ENCODE measurements around the gene HAUS8.

HAUS8 gene

DNA sequence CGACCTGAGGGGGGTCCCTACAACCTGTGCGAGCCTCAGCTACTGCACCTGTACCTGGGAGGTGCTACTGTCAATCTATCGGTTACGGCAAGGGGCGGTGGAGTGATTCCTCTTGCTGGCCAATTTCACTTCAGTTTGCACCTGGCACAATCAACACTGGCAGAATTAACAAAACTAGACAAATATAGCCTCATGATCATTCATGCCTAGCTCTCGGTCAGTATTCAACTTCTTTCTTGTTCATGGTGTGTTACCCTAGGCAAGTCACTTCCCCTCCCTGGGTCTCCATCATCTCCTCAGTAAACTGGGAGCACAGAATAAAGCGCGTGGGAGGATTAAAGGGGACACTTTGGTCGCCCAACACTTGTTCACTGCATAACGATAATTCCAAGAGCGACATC, 618 bp downstream of the HAUS8 start:
- peak; percentile 34 for DNase-seq

DNA sequence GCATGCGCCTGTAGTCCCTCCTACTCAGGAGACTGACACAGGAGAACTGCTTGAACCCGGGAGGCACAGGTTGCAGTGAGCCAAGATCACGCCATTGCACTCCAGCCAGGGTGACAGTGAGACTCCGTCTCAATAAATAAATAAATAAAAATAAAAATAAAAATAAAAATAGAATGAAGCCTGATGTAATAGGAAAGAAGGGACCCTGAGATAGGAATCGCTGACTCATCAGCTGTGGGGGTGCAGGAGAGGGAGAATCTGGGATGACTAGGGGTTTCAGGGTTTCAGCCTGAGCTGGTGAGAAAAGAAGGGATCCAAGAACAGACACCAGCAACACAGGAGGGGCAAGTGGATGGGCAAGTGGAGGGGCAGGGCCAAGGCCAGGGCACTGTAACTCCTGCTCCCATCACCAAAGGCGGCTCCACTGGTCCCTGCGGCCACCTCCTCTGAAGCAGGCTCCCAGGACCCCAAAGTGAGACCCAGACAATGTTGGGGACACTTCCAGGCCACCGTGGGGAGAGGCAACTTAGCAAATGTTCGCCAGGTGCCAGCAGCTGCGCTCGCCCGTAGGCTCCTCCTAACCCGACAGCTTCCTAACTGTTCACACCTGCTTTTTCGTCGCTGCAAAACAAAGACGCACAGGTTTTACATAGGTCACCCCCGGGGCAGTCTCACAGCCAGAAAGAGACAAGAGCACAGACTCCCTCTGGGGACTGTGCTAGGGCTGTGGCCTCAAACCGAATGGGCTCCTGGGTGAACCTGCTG, 1.2 kb downstream of the HAUS8 start:
- DNase-seq = peak; percentile 61

DNA sequence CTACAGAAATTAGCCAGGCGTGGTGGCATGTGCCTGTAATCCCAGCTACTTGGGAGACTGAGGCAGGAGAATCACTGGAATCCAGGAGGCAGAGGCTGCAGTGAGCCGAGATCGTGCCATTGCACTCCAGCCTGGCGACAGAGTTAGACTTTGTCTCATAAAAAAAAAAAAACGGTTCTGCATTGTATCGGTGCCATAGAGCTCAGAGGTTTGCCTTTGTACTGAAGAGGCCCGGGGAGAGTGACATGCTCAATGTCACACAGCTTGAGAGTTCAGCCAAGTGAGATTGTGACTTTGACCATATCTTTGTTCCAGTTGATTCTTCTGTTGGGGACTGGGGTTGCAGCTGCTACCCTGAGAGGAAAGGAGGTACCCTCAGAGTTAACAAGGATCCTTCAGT, 4.3 kb downstream of the HAUS8 start:
- no peak for DNase-seq

DNA sequence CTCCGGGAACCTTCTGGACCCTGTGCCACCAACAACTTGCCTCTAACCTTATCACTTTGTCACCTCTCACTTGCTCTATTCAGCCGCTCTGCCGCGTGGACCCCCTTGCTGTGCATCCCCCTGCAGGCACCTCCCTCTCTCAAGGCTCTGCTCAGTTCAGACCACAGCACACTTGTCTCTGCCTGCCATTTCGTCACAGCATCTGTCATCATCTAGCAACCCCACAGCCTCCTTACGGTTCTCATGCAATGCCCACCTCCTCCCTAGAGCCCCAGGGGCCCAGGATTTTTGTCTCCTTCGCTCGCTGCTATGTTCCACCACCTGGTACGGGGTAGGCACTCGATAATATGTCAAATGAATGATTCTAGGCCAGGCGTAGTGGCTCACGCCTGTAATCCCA, 4.8 kb downstream of the HAUS8 start:
- DNase-seq = no peak

DNA sequence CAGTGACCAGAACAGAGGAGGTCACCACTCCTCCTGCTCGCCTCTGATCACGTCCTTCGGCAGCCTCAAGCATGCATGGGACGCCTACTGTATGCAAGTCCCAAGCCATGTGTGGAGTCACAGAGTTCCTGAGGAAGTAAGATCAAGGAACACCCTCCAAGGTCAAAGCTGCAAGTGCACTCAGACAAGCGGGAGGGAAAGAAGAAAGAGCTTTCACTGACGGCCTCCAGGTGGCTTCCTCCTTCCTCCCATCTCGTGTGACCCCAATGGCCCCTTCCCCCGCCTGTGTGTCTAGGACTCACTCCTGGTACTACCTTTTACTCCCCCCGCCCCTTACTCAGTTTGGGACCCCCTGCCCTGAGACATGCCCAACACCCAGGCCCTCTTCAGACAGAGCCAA, 6.1 kb downstream of the HAUS8 start:
- DNase-seq = no peak

DNA sequence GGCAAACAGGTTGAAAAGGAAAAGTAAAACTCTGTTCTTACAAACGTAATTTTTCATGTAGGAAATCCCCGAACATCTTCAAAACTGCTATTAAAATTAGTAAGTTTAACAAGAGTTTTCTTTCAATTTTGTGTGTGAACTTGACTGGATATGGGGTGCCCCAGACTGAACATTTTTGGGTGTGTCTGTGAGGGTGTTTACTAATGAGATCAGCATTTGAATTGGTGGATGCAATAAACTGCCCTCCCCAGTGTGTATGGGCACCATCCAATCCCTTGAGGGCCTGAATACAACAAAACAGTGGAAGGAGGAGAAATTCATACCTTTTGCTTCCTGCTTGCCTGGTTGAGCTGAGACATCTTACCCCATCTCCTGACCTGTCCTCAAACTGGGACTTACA, 11.8 kb downstream of the HAUS8 start:
- no peak for DNase-seq

DNA sequence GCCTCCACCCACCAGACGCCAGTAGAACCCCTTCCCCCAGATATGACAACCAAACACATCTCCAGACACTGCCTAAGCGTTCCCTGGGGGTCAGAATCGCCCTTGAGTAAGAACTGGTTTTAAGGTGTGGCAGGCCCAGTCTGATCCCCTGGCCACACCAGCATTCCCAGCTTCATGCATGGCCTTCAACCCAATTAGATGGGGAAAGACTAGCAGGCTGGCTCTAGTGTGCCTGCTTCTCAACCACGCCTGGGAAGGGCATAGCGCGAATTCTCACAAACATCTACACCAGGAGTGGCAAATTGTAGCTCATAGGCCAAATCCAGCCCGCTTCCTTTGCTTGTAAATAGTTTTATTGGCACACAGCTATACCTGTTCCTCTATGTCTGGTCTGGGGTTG, 13.6 kb downstream of the HAUS8 start:
- no peak for DNase-seq

DNA sequence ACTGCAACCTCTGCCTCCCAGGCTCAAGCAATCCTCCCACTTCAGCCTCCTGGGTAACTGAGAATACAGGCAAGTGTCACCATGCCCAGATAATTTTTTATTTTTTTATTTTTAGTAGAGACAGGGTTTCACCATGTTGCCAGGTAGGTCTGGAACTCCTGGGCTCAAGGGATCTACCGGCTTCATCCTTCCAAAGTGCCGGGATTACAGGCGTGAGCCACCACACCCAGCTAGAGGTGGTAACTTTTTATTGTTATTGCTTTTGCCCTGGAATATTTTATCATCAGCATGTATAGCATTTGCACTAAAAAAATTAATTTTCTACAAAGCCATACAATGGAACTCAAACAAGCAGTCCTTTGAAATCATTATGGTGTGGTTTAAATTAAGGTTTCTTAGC, 14.0 kb downstream of the HAUS8 start:
- DNase-seq = no peak

DNA sequence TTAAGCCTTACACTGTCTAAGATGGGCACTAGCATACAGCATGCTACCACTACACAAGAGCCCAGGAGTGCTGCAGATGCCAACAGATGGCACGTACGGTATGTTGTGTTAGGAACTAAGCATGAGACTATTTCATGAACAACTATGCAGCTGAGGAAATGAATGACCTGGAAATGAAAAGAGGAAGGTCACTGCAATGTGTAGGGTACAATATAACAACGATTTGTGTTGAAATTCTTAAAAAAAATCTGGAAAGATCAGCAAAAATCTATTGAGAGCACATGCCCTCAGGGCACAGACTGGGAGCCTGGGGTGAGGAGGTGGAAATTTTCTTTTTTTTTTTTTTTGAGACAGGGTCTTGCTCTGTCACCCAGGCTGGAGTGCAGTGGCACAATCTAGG, 14.4 kb downstream of the HAUS8 start:
- no peak for DNase-seq

DNA sequence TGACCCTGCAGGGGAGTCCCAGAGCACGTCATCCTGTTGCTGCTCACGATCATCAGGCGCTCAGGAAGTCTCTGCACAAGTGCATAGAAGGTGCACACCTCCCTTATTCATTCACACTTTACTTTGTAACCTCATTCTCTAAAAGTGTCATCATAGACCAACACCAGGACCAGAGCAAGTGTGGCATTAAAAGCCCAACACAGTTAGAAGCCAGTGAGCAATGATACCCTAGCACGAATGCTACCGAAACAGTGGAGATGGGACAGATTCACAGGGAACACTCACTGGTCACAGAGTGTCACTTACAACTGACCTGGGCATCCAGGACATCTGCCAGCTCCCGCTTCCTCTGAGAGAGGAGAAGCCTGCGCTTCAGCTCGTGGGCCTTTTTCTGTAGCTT, 17.0 kb downstream of the HAUS8 start:
- no peak for DNase-seq

DNA sequence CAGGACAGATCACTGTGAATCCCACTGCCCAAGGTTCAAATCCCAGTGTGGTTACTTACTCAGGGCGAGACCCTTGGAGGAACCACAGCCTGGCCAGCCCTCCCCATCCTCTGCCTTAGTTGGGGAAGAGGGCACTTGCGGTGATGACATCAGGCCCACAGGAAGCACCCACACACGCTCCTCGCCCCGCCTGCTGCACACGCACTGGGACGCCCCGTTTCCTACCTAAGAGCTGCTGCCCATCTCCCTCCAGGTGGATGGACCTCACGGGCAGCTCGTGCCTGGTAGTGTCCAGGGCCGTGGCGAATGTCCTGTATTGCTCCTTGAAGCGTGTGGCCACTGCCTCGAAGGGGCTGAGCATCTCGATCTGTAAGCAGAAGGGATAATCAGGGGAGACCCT, 19.6 kb downstream of the HAUS8 start:
- DNase-seq = no peak

DNA sequence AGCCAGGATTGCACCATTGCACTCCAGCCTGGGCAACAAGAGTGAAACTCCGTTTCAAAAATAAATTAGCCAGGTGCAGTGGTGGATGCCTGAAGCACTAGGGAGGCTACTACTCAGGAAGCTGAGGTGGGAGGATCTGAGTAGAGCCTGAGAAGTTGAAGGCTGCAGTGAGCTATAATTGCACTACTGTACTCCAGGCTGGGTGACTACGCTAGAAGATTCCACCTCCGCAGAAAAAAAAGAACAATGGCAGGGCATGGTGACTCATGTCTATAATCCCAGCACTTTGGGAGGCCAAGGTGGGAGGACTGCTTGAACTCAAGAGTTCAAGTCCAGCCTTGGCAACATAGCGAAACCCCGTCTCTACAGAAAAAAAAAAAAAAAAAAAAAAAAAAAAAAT, 20.5 kb downstream of the HAUS8 start:
- no peak for DNase-seq

DNA sequence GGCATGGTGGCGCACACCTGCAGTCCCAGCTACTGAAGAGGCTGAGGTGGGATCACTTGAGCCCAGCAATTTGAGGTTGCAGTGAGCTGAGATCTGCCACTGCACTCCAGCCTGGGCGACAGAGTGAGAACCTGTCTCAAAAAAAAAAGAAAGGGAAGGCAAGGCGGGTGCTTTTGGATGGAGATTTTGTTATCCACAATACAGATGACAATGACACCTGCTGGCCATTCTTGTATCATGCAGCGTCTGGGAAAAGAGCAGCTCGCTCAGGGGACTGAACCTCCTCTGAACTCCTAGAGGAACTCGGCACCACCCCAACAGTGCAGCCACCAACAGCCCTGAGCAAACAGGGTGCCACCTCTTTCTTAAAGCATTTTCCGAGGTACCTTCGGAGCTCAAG, 22.8 kb downstream of the HAUS8 start:
- no peak for DNase-seq

DNA sequence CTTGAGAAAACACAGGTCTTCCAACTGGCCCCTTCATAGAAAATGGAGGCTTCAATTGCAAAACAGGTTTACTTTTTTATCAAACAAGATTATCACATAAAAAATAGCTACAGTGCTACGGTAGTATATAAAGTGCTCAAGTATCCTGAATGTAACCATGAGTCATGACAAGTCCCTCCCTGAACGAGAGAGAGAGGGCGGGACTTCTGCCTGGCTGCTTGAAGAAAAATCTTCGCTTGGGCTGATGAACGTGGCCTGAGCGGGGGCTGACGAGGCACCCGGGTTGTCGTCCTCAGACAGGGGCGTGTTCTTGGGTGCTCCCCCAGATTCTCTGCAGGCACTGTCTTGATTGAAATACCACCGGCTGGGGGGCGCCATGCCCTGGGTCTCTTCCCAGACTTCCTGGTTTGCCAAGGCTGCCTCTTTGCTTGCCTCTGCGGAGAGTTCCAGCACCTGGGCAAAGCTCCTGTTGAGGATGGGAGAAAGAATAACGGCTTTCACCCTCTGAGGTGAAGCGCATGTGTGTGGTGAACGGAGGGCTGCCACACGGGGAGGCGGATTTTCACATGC, 25.5 kb downstream of the HAUS8 start:
- no peak for DNase-seq

DNA sequence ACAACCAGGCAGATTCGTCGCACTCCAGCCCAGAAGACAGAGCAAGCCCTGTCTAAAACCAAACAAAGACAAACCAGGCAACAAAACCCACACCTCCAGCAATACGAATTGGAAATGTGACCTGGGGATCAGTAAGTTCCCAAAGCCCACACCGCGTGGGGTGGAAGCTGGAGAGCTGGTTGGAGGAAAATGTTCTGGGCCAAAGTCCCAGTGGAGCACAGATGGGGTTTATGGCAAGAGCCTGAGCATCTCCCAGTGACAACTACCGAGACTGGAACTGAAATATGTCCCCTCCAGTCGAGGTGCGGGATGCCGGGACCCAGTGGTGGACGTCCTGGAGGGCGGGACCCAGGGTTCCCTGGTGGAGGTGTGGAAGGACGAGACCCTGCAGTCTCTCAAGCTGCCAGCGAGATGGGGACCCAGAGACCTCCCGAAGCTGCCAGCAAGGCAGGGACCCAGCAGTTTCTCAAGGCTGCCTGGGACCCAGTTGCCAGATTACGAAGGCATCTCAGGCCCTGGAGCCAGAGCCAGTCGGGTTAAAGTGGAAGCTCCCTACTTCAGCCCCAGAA, 26.3 kb downstream of the HAUS8 start:
- DNase-seq = no peak

DNA sequence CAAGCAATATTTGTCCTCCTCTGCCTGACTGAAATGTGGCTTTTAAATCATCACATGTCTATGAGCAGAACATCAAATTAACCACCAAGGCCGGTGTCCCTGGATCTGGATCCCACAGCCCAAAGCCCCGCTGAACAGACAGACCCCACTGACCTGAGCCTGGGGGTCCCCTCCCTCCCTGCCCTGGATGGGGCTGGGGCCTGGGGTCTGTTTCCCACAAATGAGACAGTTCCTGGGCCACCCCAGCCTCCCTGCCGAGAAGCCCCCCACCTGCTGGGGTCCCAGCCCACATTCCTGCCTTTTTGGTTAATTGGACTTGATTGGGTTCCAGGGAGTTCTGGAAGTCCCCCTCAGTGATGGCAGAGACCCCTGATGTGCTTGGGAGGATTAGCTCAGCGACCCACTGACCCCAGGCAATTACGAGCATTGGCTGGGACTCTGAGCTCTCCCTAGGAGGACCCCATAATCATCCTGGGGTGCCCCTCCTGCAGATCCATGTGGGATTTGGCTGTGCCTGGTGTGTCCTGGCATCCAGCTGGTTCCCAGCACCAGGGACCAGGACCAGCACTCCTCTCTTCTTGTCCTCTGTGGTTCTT, 29.2 kb downstream of the HAUS8 start:
- DNase-seq = no peak

DNA sequence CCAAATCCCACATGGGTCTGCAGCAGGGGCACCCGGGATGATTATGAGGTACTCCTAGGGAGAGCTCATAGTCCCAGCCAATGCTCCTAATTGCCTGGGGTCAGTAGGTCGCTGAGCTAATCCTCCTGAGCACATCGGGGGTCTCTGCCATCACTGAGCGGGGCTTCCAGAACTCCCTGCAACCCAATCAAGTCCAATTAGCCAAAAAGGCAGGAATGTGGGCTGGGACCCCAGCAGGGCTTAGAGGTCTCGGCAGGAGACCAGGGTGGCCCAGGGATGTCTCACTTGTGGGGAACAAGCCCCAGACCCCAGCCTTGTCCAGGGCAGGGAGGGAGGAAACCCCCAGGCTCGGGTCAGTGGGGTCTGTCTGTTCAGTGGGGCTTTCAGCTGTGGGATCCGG, 31.5 kb downstream of the HAUS8 start:
- DNase-seq = no peak

DNA sequence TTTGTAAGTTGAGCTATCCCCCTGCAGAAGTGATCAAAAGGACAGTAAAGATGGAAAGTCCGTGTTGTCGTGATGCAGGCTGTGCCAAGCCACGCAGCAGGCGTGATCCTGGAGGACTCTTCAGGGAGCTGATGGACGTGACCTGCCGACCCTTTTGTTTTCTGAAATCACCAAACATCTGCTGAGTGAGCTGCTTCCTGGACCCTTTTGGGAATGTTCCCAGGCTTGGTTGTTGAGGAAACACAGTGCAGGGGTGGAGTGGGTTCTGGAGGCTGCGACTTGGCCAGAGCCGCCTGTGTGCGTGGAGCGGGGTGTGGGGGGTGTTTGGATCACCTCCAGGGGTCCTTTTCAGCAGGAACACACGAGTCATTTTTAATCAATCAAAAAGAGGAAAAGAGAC, 33.3 kb downstream of the HAUS8 start:
- peak; percentile 28 for DNase-seq

DNA sequence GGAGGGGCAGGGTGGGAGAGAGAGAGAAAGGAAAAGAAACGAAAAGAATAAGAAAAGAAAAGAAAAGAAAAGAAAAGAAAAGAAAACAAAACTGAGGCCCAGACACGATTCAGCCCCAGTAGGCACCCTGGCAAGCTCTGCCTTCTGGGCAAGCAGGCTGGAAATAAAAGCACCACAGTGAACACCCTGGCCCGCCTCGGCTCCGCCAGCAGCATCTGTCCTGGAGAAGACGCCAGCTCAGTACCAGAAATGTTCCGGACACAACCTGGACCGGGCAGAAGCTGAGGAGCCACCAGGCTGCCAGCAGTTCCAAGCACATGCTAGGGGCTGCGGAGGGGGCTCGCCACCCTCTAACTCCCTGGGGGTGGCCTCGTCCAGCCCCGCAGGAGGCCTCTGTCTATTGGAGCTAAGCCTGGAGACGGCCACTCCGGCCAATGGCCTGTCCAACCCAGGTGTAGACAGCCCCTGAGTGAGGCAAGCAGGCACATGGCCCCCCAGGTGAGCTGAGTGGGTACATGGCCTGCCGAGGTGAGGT, 37.2 kb downstream of the HAUS8 start:
- no peak for DNase-seq

DNA sequence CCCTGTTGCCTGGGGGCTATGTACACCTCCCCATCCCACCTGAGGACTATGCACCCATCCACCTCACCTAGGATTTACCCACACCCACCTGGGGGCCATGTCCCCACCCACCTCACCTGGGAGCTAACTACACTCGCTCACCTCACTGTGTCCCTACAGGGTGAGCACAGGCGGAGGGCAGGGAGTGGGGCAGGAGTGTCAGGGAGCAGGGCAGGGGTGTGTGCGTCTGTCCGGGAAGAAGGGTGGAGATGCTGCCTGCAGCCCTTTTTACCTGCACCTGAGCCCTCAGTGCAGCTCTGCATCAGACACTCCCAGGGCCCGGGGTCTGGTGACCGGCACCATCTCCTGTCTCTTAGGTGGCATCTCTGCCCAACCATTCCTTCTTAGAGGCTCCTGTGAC, 38.1 kb downstream of the HAUS8 start:
- DNase-seq = no peak

DNA sequence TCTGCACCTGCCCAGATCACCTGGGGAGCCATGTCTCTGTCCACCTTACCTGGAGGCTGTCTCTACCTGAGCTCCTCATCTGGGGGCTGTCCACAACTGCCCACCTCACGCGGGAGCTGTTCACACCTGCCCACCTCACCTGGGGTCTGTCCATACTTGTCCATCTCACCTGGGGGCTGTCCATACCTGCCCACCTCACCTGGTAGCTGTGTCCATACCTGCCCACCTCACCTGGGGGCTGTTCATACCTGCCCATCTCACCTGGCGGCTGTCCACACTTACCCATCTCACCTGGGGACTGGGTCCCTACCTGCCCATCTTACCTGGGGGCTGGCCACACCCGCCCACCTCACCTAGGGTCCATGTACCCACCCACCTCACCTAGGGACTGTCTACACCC, 38.6 kb downstream of the HAUS8 start:
- DNase-seq = no peak

DNA sequence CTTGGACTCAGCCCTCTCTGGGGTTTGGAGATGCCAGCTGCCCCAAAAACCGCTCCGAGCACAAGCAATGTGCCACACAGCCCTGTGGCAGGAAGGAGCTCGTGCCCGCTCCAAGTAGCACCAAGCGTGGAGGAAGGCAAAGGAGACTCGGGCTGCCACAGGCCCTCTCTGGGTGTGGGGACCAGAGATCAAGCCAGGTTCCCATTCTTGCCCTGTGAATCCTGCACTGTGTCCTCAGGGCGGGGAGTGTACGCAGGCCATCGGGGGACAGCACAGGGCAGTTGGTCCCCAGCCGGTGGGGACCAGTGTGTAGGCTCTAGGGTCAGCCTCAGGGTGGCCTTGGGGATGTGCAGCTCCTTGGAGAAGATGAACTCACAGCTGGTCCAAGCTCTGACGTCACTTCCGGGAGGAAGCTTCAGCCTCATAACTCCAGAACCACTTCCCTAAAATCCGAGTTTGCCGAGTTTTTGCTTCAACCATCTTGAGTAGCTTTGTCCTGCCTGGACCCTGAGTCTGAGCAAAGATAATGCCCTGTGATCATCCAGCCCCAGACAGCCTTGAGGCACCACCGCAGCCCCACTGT, 39.3 kb downstream of the HAUS8 start:
- DNase-seq = no peak

DNA sequence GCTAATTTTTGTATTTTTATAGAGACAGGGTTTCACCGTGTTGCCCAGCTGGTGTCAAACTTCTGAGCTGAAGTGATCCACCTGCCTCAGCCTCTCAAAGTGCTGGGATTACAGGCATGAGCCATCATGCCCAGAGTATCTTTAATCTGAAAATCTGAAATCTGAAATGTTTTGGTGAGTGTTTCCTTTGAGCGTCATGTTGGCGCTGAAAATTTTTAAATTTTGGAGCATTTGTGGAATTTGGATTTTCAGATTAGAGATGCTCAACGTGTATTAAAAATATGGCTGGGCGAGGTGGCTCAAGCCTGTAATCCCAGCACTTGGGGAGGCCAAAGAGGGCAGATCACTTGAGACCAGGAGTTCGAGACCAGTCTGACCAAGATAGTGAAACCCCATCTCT, 43.5 kb downstream of the HAUS8 start:
- no peak for DNase-seq

DNA sequence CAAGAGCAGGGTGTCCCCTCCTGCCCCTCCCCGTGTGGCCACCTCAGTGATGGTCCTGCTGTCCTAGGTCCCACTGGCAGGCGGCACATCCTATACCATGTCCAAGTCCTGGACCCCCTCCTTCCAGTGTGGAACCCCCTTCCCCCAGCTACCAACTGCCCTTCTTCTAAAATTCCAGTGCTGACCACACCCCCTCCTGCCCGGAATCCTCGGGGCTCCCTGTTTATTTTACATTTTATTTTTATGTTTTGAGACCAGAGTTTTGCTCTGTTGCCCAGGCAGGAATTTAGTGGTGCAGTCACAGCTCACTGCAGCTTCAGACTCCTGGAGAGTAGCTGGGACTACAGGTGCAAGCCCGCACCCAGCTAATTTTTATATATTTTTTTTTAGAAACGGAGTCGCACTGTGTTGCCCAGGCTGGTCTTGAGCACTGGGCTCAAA, 47.7 kb downstream of the HAUS8 start:
- DNase-seq = no peak

Data from COR-L47 (cell line).